GM04503 (cell line): ENCODE results near the gene RABL2A.
"Not testable (repeated sequence)": the region's sequence is repeated elsewhere in the genome, so short reads cannot be mapped to it uniquely, and the experiment has no call there.

Experiments used
- DNase-seq: peaks from one replicate; pipeline ENCODE4 v3.0.0-alpha.2; 2012; ENCODE audit warnings: low read depth

RABL2A gene

DNA sequence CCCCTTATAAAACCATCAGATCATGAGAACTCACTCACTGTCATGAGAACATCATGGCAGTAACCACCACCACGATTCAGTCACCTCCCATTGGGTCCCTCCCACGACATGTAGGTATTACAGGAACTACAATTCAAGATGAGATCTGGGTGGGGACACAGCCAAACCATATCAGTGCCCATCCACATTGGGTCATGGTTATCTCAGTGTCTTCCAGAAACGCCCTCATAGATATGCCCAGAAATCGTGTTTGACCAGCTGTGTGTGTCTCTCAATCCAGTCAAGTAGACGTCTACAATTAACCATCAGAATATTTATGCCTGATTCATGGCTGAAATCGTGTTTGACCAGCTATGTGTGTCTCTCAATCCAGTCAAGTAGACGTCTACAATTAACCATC lies 17.2 kb upstream of the RABL2A start:
- not testable (repeated sequence) for DNase-seq

DNA sequence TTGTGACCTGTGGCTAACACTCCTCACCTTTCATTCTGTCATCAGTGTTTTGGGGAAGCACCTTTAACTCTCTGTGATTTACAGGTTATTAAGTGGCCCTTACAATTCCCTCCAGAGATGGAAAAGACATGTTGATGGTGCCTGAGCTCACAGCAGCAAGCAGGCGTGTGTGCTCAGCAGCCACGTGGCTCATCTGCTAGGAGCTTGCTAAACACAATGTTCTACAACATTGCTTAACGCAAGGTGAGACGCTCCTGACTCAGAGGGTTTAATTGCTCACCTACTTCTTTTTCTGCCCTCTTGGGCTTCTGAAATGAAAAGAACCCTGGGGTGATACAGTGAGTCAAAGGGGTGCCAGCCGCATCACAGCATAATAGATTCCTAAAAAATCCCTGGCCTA lies 6.1 kb upstream of the RABL2A start:
- DNase-seq, result not testable (repeated sequence)

DNA sequence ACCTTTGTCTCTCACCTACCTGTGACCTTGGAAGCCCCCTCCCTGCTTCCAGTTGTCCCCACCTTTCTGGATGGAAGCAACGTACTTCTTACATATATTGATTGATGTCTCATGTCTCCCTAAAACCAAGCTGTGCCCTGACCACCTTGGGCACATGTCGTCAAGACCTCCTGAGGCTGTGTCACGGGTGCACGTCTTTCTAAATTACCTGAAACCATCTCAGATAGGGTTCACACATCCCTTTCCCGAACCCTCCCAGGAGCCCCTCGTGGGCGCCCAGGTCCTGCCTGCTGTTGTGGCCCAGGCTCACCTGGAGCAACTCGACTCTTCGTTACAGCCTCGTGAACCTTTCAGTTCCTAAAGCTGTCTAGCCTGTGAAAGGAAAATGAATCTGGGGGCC lies 1.2 kb upstream of the RABL2A start:
- DNase-seq, result not testable (repeated sequence)

DNA sequence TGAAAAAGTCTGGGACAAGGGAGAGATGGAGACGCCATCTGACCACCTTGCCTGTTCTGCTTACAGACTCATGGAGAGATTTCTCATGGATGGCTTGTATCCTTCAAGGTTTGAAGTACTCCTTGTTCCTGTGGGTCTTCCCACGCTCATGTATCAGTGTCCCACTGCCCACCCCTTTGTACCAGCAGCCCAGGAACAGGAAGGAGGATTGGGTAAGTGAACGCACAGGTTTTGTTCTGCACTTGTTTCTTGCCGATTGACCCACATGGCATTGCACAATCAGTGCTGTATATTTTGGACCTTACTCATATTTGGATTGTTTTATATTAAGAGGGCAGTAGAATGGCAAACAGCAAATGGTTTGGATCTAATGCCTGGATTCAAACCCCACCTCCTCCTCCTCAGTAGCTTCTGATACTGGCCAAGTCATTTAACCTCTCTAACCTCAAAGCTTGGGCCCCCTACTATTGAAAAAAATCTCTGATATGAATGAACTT lies 5.8 kb downstream of the RABL2A start:
- not testable (repeated sequence) for DNase-seq

DNA sequence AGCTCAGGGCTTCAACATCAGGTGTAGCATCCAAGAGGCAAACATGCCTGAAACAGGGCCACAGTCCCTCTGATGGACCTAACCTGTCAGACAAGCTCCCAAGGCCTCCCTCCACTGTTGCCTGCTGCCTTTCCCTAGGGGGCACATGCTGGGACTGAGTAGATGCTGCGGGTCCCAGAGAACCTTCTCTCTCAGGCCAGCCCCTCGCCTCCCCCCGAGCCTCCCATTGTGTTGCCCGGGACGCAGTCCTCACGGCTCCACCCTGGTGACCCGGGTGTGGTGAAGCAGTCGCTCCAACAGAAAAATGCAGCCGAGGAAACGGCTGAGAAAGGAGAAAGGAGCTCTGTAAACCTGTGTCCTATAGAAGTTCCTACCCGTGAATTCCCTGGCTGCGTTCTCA lies 8.3 kb downstream of the RABL2A start:
- DNase-seq, result not testable (repeated sequence)

DNA sequence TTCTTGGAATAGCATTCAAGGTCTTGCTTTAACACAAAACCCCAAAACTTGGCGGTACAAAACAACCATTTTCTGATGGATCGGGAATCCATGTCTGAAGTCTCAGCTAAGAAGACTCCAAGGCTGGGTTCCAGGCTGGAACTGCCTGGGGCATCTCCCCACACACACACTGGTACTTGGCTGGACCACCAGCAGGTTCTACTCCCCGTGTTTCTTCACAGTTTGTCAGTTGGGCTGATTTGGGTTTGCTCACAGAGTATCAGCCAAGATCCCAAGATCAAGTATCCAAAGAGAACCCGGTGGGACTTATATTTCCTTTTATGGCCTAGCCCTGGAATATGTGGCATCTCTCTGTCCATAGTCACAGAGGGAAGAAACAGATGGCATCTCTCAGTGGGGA lies 9.2 kb downstream of the RABL2A start:
- not testable (repeated sequence) for DNase-seq

DNA sequence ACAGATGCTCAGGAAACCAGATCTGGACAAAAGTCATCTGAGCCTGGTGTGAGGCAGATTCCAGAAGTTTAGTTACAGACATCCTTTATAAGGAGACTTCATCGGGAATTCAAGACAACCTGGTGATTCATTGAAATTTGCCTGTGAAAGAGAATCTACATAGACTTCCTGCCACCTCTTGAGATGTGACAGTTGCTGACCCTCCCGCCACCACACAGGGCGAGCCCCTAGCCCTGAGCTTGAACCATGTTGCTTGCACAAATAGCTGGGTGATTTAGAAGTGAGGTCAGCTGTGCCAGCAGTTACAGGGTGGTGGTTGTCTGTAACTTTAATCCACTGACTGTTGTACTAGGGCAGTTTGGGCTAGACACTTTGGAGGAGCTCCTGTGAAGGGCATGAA lies 11.0 kb downstream of the RABL2A start:
- not testable (repeated sequence) for DNase-seq

DNA sequence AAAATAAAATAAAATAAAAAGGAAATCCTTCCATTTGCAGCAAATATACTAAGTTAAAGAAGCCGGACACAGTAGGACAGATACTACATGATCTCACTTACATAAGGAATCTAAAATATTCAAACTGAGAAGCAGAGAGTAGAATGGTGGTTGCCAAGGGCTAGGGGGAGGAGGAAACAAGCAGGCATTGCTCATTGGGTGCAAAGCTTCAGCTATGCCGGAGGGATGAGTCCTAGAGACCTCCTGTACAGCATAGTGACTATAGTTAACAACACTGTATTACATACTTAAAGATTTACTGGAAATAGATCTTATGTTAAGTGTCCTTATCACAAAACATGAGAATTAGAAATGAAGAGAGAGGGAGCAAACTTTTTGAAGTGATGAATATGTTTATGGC lies 19.2 kb downstream of the RABL2A start:
- DNase-seq, result not testable (repeated sequence)

DNA sequence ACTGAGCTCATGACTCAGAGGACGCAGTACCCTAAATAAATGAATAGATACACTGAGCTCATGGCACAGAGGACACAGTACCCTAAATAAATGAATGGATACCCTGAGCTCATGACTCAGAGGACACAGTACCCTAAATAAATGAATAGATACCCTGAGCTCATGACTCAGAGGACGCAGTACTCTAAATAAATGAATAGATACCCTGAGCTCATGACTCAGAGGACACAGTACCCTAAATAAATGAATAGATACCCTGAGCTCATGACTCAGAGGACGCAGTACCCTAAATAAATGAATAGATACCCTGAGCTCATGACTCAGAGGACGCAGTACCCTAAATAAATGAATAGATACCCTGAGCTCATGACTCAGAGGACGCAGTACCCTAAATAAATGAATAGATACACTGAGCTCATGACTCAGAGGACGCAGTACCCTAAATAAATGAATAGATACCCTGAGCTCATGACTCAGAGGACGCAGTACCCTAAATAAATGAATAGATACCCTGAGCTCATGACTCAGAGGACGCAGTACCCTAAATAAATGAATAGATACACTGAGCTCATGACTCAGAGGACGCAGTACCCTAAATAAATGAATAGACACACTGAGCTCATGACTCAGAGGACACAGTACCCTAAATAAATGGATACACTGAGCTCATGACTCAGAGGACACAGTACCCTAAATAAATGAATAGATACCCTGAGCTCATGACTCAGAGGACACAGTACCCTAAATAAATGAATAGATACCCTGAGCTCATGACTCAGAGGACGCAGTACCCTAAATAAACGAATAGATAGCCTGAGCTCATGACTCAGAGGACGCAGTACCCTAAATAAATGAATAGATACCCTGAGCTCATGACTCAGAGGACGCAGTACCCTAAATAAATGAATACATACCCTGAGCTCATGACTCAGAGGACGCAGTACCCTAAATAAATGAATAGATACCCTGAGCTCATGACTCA lies 24.1 kb downstream of the RABL2A start:
- not testable (repeated sequence) for DNase-seq

DNA sequence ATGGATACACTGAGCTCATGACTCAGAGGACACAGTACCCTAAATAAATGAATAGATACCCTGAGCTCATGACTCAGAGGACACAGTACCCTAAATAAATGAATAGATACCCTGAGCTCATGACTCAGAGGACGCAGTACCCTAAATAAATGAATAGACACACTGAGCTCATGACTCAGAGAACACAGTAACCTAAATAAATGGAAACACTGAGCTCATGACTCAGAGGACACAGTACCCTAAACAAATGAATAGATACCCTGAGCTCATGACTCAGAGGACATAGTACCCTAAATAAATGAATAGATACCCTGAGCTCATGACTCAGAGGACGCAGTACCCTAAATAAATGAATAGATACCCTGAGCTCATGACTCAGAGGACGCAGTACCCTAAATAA lies 25.5 kb downstream of the RABL2A start:
- not testable (repeated sequence) for DNase-seq

DNA sequence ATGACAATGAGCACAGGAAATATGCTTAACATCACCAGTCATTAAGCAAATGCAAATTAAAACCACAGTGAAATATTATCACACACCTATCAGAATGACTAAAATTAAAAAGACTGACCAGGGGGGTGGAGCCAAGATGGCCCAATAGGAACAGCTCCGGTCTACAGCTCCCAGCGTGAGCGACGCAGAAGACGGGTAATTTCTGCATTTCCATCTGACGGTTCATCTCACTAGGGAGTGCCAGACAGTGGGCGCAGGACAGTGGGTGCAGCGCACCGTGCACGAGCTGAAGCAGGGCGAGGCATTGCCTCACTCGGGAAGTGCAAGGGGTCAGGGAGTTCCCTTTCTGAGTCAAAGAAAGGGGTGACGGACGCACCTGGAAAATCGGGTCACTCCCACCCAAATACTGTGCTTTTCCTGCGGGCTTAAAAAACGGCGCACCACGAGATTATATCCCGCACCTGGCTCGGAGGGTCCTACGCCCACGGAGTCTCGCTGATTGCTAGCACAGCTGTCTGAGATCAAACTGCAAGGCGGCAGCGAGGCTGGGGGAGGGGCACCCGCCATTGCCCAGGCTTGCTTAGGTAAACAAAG lies 29.1 kb downstream of the RABL2A start:
- not testable (repeated sequence) for DNase-seq

DNA sequence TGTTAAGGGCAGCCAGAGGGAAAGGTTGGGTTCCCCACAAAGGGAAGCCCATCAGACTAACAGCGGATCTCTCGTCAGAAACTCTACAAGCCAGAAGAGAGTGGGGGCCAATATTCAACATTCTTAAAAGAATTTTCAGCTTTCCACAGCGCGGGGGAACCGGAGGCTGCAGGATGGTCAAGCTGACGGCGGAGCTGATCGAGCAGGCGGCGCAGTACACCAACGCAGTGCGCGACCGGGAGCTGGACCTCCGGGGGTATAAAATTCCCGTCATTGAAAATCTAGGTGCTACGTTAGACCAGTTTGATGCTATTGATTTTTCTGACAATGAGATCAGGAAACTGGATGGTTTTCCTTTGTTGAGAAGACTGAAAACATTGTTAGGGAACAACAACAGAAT lies 30.7 kb downstream of the RABL2A start:
- DNase-seq, result not testable (repeated sequence)

DNA sequence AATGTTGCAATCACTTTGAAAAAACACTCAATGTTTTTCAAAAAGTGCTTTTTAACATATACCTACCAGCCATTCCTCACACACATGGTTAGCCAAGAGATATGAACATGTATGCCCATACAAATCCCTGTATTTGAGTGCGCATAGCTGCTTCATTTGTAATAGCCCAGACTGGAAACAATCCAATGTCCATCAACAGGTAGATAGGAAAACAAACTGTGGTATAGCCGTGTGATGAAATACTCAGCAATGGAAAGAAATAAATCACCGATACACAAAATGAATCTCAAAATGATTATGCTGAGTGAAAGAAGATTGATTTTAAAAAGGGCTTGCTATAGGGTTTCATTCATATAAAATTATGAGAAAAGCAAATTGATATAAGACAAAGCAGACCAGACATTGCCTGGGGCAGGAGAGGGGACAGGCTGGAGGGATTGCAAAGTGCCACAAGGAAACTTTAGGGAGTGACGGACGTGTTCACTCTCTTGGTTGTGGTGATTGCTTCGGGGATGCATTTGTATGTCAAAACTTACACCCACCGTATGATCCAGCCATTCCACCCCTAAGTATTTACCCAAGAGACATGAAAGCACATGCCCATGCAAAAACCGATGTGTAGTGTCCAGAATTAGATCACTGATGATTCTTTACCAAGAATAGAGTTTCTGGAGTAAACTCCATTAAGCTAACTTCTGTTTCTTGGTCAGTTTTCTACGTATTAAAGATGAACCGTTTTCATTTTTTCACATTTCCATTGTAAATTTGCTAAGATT lies 36.4 kb downstream of the RABL2A start:
- DNase-seq, result not testable (repeated sequence)

DNA sequence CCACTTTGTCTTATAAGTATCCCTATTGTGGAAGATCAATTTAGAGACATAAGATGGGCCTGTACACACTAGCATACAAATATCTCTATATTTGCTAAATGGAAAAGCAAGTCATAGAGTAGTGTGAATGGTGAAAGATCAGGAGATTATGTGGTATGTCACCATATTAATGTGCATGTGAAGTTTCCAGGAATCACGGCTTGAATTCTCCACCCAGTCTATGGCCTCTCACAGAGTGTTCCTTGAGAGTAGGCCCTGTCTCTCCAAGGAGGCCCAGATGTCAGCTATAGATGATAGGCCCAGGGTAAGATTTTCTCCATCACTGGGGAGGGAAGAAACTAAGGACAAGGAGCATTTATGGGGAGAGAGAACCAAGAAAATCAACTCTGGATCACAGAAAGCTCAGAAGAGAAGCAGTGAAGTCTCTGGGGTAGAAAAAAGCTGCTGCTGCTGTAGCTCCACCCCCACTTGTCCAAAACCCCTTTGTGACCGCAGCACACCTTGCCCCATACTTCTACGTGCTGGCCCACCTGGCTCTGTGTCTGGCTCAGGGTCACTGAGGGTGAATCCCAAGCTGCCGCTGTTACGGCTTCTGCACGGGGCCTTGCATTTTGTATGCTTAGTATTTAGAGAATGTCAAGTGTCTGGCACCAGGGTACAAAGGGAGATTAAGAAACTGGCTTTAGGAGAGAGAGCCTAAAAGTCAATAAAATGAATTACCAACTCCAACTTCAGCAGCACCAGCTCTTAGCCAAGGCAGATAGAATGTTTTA lies 37.9 kb downstream of the RABL2A start:
- not testable (repeated sequence) for DNase-seq

DNA sequence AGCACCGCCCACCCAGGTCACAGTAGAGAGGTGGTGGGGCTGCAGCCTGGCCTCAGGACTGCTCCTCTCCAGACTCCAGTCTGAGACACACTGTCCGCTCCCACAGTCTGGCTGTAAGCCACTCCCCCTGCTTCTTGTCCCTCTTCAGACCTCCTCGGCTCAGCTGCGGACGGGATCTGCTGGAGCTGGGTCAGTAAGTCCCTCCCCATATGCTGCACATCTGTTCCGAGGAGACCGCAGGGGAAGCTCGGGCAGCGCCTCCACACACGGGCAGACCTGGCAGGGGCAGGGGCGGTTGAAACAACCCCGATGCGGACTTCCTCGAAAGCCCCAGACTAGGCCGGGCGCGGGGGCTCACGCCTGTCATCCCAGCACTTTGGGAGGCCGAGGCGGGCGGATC lies 41.9 kb downstream of the RABL2A start:
- not testable (repeated sequence) for DNase-seq

DNA sequence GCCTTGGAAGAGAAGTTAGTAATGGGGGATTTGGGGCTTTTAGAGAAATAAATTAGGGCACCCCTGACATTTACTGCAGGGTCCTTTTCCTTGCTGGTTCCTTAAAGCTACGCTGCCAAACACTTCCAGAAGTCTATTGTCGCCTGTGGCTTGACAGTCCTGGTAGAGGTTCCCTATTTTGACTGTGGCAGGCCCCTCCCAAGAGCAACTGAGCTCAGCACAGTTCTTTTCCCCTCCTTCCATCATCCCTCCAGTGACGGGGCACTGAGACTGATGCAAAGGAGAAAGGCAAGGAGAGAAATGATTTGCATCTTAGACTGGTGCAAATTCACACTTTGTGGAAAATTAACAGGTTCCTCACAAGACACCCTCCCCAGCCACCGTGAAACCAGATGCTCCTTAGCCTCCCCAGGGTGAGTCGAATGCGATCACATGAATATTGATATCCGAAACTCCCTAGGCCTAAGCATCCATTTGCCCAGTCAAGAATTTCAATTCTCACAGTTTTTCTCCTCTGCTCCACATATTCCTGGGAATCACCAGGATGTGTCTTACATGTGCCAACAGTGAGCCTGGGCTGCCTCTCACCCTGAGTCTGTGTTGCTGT lies 45.4 kb downstream of the RABL2A start:
- DNase-seq, result no peak

DNA sequence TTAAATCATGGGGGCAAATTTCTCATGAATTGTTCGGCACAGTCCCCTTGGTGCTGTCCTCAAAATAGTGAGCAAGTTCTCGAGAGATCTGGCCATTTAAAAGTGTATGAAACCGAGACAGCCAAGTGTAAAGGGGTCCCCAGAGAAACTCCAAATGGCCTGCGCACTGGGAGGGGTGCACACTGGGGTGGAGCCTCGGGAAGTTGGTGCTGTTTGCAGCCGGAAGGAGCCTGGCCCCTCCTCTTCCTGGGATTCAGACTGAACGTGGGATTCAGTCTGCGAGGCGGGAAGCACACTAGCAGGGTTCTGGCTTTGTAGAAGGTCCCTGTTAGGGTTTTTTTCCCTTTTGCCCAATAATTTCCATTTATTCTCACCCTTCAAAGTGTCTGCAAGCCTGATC lies 48.8 kb downstream of the RABL2A start:
- DNase-seq, result no peak

DNA sequence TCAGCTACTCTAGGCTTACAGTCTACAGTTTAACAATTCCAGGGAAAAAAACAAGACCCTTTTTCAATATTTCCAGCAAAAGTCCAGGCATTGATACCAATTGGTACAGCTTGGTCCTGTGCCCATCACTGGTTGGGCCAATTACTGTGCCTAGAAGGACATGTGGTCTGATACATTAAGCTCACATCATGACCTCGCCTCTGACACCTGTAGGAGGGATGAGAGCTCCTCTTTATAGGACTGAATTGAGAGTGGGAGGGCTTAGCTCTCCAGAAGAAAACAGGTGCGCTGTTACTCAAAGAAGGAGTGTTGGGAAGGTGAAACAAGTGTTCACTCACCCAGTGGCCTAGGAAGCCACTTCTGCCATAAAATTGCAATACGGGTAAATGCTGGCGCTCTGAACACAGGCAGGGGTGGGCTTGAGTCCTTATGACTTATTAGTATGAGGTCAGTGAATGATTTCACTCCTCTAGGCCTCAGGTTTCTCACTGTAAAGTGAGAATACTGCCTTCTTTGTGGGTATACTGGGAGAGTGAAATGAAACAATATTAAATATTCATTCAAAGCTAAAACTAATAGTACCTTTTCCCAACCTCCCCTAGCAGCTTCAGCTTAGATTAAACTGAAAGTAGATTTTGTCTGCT lies 49.7 kb downstream of the RABL2A start:
- DNase-seq, result no peak

DNA sequence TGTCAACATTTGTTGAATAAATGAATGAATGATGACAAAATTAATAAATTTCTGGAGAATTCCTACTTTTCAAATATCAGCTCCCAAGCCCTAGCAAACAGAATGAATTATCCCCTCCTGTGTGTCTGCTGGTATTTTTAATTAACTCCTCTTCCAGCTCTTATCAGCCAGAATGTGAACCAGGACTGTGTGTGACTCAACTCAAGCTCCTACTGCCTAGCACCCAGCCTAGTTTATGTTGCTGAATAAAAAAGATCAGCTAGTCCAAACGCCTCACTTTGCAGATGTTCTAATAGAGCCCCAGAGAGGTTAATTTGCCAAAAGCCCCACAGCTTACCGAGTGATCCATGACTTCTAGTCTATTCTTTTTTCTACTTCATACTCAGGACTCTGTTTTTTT lies 50.3 kb downstream of the RABL2A start:
- DNase-seq, result no peak

DNA sequence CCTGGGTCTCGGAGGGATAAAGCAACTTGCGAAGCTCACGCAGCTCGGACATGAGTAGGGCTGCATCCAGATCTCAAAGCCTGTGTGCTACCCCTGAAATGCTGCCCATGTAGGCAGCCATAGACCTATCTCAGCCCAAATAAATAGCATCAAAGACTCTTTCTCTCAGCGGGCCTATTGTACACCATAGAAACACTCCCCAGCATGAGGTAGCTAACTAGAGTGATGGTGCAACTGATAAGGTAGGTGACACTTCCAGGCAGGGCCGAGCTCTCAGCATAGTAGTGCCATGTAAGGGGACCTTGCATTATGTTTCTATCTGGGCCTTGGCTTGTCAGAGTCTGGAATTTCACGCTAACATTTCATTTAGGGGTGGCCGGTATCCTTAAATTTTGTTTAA lies 52.4 kb downstream of the RABL2A start:
- no peak for DNase-seq

DNA sequence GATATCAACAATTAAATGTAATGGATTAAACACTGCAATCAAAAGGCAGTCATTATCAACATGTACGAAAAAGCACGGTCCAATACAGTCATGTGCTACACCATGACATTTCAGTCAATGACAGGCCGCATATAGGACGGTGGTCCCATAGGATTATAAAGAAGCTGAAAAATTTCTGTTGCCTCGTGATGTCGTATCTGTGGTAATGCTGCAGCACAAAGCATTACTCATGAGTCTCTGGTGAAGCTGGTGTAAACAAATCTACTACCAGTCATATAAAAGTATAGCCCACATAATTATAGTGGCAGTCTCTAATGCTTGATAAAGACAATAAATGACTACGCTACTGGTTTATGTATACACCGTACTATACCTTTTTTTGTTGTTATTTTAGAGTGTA lies 58.4 kb downstream of the RABL2A start:
- DNase-seq, result no peak
